A549 (cell line): ENCODE data around the gene MSL1. TPM values are rescaled to one million over a fixed set of nuclear protein-coding genes. Genes with fewer than 3 reads are reported as not detected.

Experiments used
- ATAC-seq, 2 experiments: fragments of 200-7000 bp in 1 of 2; fragments of >200 bp in 1 of 2; cut with Nextera tagmentation in 1 of 2; cut with Tn5 transposase in 1 of 2; 3 replicates each; pipeline versions ENCODE4 v1.8.0 to v1.9.1; 2018 to 2020; ENCODE audit warnings: mild to moderate bottlenecking in 1 of 2, moderate library complexity in 1 of 2
- CTCF ChIA-PET: fragments of 300-600 bp; sonication (Branson Sonifier 250); formaldehyde crosslinking; extraction: SDS; loops from one replicate; lab custom pipeline; 2021; ENCODE audit warnings: antibody characterized with exemption, inconsistent platforms; lab: Yijun Ruan, JAX
- POLR2A ChIA-PET: fragments of 350-600 bp; formaldehyde crosslinking; extraction: SDS; loops from one replicate; lab custom pipeline; 2021; ENCODE audit warnings: antibody characterized with exemption, inconsistent platforms; lab: Yijun Ruan, JAX
- DNase-seq, 2 experiments: peaks; one replicate each; pipeline versions ENCODE4 v3.0.0 to v3.0.0-alpha.2; 2011 to 2016; ENCODE audit warnings: low read depth in 1 of 2, low spot score in 1 of 2
- FAIRE-seq: peaks from 2 replicates; lab custom pipeline; 2011; peaks lifted over from hg19 to GRCh38; lab: Jason Lieb, UNC
- H3K27ac ChIP-seq, 2 experiments: fragments of >200 bp; sonication (Bioruptor Twin); formaldehyde crosslinking; 3 replicates each; pipeline ENCODE4 v1.5.1; 2016 to 2017
- H3K4me1 ChIP-seq: fragments of >200 bp; sonication (Bioruptor Twin); formaldehyde crosslinking; 3 replicates; pipeline ENCODE4 v1.6.1; 2016
- H3K4me2 ChIP-seq: fragments of >200 bp; sonication (Bioruptor Twin); formaldehyde crosslinking; 3 replicates; pipeline ENCODE4 v1.6.1; 2016
- H3K4me3 ChIP-seq: fragments of >200 bp; sonication (Bioruptor Twin); formaldehyde crosslinking; 3 replicates; pipeline ENCODE4 v1.5.1; 2016
- H3K9me3 ChIP-seq: fragments of >200 bp; sonication (Bioruptor Twin); formaldehyde crosslinking; 3 replicates; pipeline ENCODE4 v1.6.1; 2016
- CEBPB ChIP-seq, 2 experiments: fragments of >200 bp in 1 of 2; sonication (Bioruptor Twin) in 1 of 2; formaldehyde crosslinking in 1 of 2; IDR thresholded peaks; 2 replicates each; pipeline ENCODE4 v1.6.1; 2012 to 2016
- CHD2 ChIP-seq: fragments of 150-350 bp; IDR thresholded peaks from 2 replicates; pipeline ENCODE4 v1.6.1; 2014; ENCODE audit warnings: low read length; ENCODE audit not compliant: partially characterized antibody
- EHMT2 ChIP-seq: fragments of 200-600 bp; sonication (generic); IDR thresholded peaks from 2 replicates; pipeline ENCODE4 v1.6.1; 2016; ENCODE audit warnings: antibody characterized with exemption, low read depth, mild to moderate bottlenecking, moderate library complexity
- FOSB ChIP-seq: fragments of 250-450 bp; sonication (Bioruptor Pico); IDR thresholded peaks from 2 replicates; pipeline ENCODE4 v1.5.0; 2020; ENCODE audit warnings: mild to moderate bottlenecking, moderate library complexity
- FOSL2 ChIP-seq, 2 experiments: fragments of 450-650 bp in 1 of 2; fragments of >200 bp in 1 of 2; sonication (Bioruptor Twin) in 1 of 2; formaldehyde crosslinking; IDR thresholded peaks; 2 replicates each; pipeline versions ENCODE4 v1.5.0 to v1.6.1; 2016 to 2020; ENCODE audit warnings: mild to moderate bottlenecking in 1 of 2, moderate library complexity in 1 of 2
- HOXB13 ChIP-seq: fragments of 250-450 bp; sonication (Bioruptor Pico); IDR thresholded peaks from 2 replicates; pipeline ENCODE4 v1.5.0; 2020; ENCODE audit warnings: low read depth, mild to moderate bottlenecking, moderate library complexity
- KDM5A ChIP-seq: fragments of 200-600 bp; sonication (generic); IDR thresholded peaks from 2 replicates; pipeline ENCODE4 v1.6.1; 2016; ENCODE audit warnings: antibody characterized with exemption, mild to moderate bottlenecking
- MAFK ChIP-seq: fragments of 450-650 bp; IDR thresholded peaks from 2 replicates; pipeline ENCODE4 v1.6.1; 2014; ENCODE audit not compliant: partially characterized antibody
- PHF8 ChIP-seq: fragments of 200-600 bp; sonication (generic); IDR thresholded peaks from 2 replicates; pipeline ENCODE4 v1.6.1; 2016; ENCODE audit warnings: low read depth, mild to moderate bottlenecking, antibody characterized with exemption, moderate library complexity, borderline replicate concordance
- RAD21 ChIP-seq, 2 experiments: fragments of >200 bp in 1 of 2; sonication (Bioruptor Twin) in 1 of 2; formaldehyde crosslinking in 1 of 2; IDR thresholded peaks in 1 of 2; conservative IDR thresholded peaks in 1 of 2; 2 replicates in 1 of 2; 3 replicates in 1 of 2; pipeline ENCODE4 v1.6.1; 2012 to 2018; ENCODE audit warnings: inconsistent platforms in 1 of 2
- RCOR1 ChIP-seq: fragments of 150-350 bp; IDR thresholded peaks from 2 replicates; pipeline ENCODE4 v1.6.1; 2014; ENCODE audit warnings: antibody characterized with exemption, low read length, low read depth
- RNF2 ChIP-seq: fragments of 200-600 bp; sonication (generic); IDR thresholded peaks from 2 replicates; pipeline ENCODE4 v1.6.1; 2016; ENCODE audit warnings: low read depth, mild to moderate bottlenecking, antibody characterized with exemption, moderate library complexity, borderline replicate concordance
- ZC3H11A ChIP-seq: fragments of 450-650 bp; IDR thresholded peaks from 2 replicates; pipeline ENCODE4 v1.6.1; 2014; ENCODE audit warnings: antibody characterized with exemption, mild to moderate bottlenecking
- ZFP36 ChIP-seq: fragments of 450-650 bp; IDR thresholded peaks from 2 replicates; pipeline ENCODE4 v1.6.1; 2014; ENCODE audit warnings: borderline replicate concordance; ENCODE audit not compliant: partially characterized antibody
- ZSCAN20 ChIP-seq: fragments of 250-450 bp; sonication (Bioruptor Pico); IDR thresholded peaks from 2 replicates; pipeline ENCODE4 v1.8.0; 2022; ENCODE audit warnings: mild to moderate bottlenecking, moderate library complexity
- WGBS: methylation state at CpG from one replicate; pipeline ENCODE4 v1.1.6; 2017; ENCODE audit errors: missing lambda C conversion rate; 5-methylcytosine and 5-hydroxymethylcytosine counted together
- polyA plus RNA-seq, 4 experiments: library from polyadenylated mRNA; depleted of rRNA in 3 of 4; stranded (reverse); fragments of >200 nt; fragmentation: RNase III in 1 of 4; extraction: RNeasy Plus Mini Kit Qiagen cat#74134 plus additional on column Dnase treatment in 1 of 4; gene quantifications; 2 replicates in 3 of 4; 3 replicates in 1 of 4; pipeline ENCODE4 v1.2.3, GENCODE V29; 2011 to 2017
- TF ChIP-seq, protein P1 (sequence below): fragments of 150-350 bp; IDR thresholded peaks from 2 replicates; pipeline ENCODE4 v1.6.1; 2014; ENCODE audit warnings: low read depth, mild to moderate bottlenecking, low read length
- TF ChIP-seq, protein P2 (sequence below): fragments of 200-600 bp; sonication (generic); IDR thresholded peaks from 2 replicates; pipeline ENCODE4 v1.6.1; 2016; ENCODE audit warnings: antibody characterized with exemption, mild to moderate bottlenecking, moderate library complexity
- TF ChIP-seq, protein P3 (sequence below): fragments of >200 bp; sonication (Bioruptor Twin); formaldehyde crosslinking; IDR thresholded peaks from 3 replicates; pipeline ENCODE4 v1.5.1; 2016

Gene MSL1
- polyA plus RNA-seq, 2 of the 4 experiments (the other 2 are of a cell fraction): 64.8 to 95.1 TPM

DNA sequence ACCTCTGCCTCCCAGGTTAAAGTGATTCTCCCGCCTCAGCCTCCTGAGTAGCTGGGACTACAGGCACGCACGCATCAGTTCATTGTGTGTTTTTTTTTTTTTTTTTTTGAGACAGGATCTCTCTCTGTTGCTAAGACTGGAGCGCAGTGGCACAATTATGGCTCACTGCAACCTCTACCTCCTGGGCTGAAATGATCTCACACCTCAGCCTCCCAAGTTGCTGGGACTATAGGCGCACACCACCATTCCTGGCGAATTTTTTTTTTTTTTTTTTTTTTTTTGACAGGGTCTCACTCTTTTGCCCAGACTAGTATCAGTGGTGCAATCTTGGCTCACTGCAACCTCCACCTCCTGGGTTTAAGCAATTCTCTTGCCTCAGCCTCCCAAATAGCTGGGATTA lies 37.7 kb downstream of the MSL1 start:
- H3K4me3 ChIP-seq: no peak overlapping the region
- FAIRE-seq: no peak
- no peak overlapping the region for H3K4me2 ChIP-seq
- TF ChIP-seq, protein P1, sequence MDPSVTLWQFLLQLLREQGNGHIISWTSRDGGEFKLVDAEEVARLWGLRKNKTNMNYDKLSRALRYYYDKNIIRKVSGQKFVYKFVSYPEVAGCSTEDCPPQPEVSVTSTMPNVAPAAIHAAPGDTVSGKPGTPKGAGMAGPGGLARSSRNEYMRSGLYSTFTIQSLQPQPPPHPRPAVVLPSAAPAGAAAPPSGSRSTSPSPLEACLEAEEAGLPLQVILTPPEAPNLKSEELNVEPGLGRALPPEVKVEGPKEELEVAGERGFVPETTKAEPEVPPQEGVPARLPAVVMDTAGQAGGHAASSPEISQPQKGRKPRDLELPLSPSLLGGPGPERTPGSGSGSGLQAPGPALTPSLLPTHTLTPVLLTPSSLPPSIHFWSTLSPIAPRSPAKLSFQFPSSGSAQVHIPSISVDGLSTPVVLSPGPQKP: no peak
- TF ChIP-seq KDM5A: no peak
- POLR2A ChIA-PET: no interaction called here
- no peaks in the 10 kb centered on the region for H3K9me3 ChIP-seq
- no peak overlapping the region for H3K27ac ChIP-seq
- H3K4me1 ChIP-seq: no peaks in the 10 kb centered on the region
- ATAC-seq: no peak
- CTCF ChIA-PET: interaction anchor here (0.6 to 6.4 kb wide), 5 partner anchors 8 to 239 kb away, joined by 3 to 76 read pairs (median 4); partner anchors contain the start of gene CSF3
- 93% methylated on average over 6 of the region's 6 CpGs for WGBS
- DNase-seq: no peak

DNA sequence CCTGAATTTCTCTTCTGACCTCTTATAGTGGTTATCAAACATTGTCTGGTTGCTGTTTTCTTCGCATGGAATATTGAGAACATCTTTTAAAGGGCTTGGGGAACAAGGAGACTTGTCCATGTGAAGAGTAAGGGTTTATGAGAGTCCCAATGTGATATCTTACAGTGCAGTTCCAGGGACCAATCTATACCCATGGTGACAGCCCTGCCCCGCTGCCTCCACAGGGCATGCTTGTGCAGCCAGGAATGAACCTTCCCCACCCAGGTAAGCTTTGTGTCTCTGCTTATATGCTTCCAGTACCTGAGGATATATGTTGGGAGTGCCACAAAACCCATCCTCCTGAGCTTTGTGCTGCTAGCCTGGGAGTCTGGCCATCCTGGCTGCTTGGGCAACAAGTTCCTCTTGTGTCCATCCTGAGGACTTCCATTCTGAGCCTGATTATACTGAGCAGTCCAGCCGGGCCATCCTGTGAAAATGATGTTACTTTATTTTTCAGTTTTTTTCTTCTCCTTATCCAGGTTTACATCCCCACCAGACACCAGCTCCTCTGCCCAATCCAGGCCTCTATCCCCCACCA lies 46.0 kb downstream of the MSL1 start:
- ChIA-PET CTCF (interaction anchor here (0.7 to 11.9 kb wide), 53 partner anchors 10 to 188 kb away, joined by 3 to 176 read pairs (median 8); partner anchors contain the start of genes CASC3, CSF3, MED24 and MSL1), POLR2A (interaction anchor here (0.9 to 1.9 kb wide), 8 partner anchors 12 to 113 kb away, joined by 3 to 19 read pairs (median 5); partner anchors contain the start of genes CASC3, MED24 and NR1D1)
- WGBS: 89% methylated on average over 3 of the region's 3 CpGs
- peak; percentile 53 to 62 for ATAC-seq
- Histone ChIP-seq H3K4me1 (peaks cover 4% of the 10 kb centered on the region; the same call in 2 of the 3 replicates), H3K4me2 (no peak overlapping the region), H3K27ac (0 out of 6 replicates have a peak overlapping the region, but pooled peaks of 1 of the 2 experiments have one; percentile 18), H3K4me3 (no peak overlapping the region), H3K9me3 (no peaks in the 10 kb centered on the region)
- DNase-seq: no peak
- TF ChIP-seq, protein P2, sequence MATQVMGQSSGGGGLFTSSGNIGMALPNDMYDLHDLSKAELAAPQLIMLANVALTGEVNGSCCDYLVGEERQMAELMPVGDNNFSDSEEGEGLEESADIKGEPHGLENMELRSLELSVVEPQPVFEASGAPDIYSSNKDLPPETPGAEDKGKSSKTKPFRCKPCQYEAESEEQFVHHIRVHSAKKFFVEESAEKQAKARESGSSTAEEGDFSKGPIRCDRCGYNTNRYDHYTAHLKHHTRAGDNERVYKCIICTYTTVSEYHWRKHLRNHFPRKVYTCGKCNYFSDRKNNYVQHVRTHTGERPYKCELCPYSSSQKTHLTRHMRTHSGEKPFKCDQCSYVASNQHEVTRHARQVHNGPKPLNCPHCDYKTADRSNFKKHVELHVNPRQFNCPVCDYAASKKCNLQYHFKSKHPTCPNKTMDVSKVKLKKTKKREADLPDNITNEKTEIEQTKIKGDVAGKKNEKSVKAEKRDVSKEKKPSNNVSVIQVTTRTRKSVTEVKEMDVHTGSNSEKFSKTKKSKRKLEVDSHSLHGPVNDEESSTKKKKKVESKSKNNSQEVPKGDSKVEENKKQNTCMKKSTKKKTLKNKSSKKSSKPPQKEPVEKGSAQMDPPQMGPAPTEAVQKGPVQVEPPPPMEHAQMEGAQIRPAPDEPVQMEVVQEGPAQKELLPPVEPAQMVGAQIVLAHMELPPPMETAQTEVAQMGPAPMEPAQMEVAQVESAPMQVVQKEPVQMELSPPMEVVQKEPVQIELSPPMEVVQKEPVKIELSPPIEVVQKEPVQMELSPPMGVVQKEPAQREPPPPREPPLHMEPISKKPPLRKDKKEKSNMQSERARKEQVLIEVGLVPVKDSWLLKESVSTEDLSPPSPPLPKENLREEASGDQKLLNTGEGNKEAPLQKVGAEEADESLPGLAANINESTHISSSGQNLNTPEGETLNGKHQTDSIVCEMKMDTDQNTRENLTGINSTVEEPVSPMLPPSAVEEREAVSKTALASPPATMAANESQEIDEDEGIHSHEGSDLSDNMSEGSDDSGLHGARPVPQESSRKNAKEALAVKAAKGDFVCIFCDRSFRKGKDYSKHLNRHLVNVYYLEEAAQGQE: no peak
- TF ChIP-seq CHD2 (no peak), ZSCAN20 (no peak), RNF2 (no peak), EHMT2 (no peak), RAD21 (conservative IDR thresholded peaks at IDR 0.05 in 1 of 2, IDR thresholded peaks at IDR 0.05 in 1 of 2) (no peak), KDM5A (no peak), FOSL2 (IDR thresholded peaks at IDR 0.05) (no peak), FOSL2 (CRISPR knock-in tag; IDR thresholded peaks at IDR 0.05) (no peak), FOSB (no peak), ZFP36 (no peak), MAFK (no peak), HOXB13 (CRISPR knock-in tag) (no peak), ZC3H11A (no peak), RCOR1 (no peak), CEBPB (IDR thresholded peaks at IDR 0.05) (no peak), PHF8 (no peak)
- TF ChIP-seq, protein P3, sequence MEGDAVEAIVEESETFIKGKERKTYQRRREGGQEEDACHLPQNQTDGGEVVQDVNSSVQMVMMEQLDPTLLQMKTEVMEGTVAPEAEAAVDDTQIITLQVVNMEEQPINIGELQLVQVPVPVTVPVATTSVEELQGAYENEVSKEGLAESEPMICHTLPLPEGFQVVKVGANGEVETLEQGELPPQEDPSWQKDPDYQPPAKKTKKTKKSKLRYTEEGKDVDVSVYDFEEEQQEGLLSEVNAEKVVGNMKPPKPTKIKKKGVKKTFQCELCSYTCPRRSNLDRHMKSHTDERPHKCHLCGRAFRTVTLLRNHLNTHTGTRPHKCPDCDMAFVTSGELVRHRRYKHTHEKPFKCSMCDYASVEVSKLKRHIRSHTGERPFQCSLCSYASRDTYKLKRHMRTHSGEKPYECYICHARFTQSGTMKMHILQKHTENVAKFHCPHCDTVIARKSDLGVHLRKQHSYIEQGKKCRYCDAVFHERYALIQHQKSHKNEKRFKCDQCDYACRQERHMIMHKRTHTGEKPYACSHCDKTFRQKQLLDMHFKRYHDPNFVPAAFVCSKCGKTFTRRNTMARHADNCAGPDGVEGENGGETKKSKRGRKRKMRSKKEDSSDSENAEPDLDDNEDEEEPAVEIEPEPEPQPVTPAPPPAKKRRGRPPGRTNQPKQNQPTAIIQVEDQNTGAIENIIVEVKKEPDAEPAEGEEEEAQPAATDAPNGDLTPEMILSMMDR: no peak
- no peak for FAIRE-seq
